ENCODE results near the gene MST1.

- no peak for TF ChIP-seq POLR2A (IDR thresholded peaks at IDR 0.05; ENCODE audit: low read depth, low read length)
- no peak for TF ChIP-seq CTCF (conservative IDR thresholded peaks at IDR 0.05; ENCODE audit: low read depth, low read length)
- TF ChIP-seq RAD21 (IDR thresholded peaks at IDR 0.05; ENCODE audit: low read length), result no peak
Observed at GRCh38 chr3:49709852-49710251, 20.6 kb upstream of the MST1 start.
